ENCODE measurements around the gene PARP6.

- TF ChIP-seq TAF1 (IDR thresholded peaks at IDR 0.05; ENCODE audit: borderline replicate concordance, low read depth, low read length), result no peak
- TF ChIP-seq POLR2AphosphoS5 (IDR thresholded peaks at IDR 0.05; ENCODE audit: low read depth, low read length), result no peak
- TF ChIP-seq POLR2A (IDR thresholded peaks at IDR 0.05; ENCODE audit: low read depth, low read length), result no peak
Observed at GRCh38 chr15:72276326-72276700, 4.0 kb upstream of the PARP6 start.

All from GM12892 (cell line).